ENCODE measurements around the gene ZG16. TPM values are rescaled to one million over a fixed set of nuclear protein-coding genes. Genes with fewer than 3 reads are reported as not detected.
A peak's percentile ranks its signal among the peaks of the same experiment; 100 is the strongest.
"Not testable (repeated sequence)": the region's sequence is repeated elsewhere in the genome, so short reads cannot be mapped to it uniquely, and the experiment has no call there.

The ZG16 gene
- total and polyA plus RNA-seq, 4 donors = 0.19 to 2.8 (median 1.7) TPM

- no peak for DNase-seq (ENCODE audit: low spot score)
- WGBS = 75% methylated on average over 7 of the region's 7 CpGs
- Histone ChIP-seq H3K4me1 (ENCODE audit: control insufficient read depth in 4 of 4, insufficient read depth in 4 of 4, low read length in 3 of 4) (peaks cover 0 to 36% (median 19%) of the 10 kb centered on the region in 4 donors), H3K27ac (ENCODE audit: low read depth in 1 of 2, low read length in 2 of 2) (no peak overlapping the region), H3K27me3 (ENCODE audit: control insufficient read depth in 4 of 4, insufficient read depth in 4 of 4, low read length in 3 of 4) (no peaks in the 10 kb centered on the region), H3K9me3 (ENCODE audit: control insufficient read depth in 4 of 4, low read length in 3 of 4) (no peaks in the 10 kb centered on the region), H3K9ac (ENCODE audit: low read depth in 1 of 2, low read length in 2 of 2) (no peak overlapping the region), H3K36me3 (ENCODE audit: control insufficient read depth in 4 of 4, insufficient read depth in 3 of 4, low read depth in 1 of 4, low read length in 3 of 4) (no peaks in the 10 kb centered on the region), H3K4me3 (ENCODE audit: low read depth in 1 of 3, low read length in 3 of 3) (no peak overlapping the region)
- TF ChIP-seq YY1 (IDR thresholded peaks at IDR 0.05) (no peak), GABPA (IDR thresholded peaks at IDR 0.05 in 1 of 2, conservative IDR thresholded peaks at IDR 0.05 in 1 of 2) (no peak), NR2F2 (IDR thresholded peaks at IDR 0.05) (no peak)
These were observed 7.7 kb upstream of the ZG16 start for GRCh38 chr16:29770250-29770929.

GRCh38 chr16:29772330-29772729 lies 5.7 kb upstream of the ZG16 start:
- H3K27me3 ChIP-seq (ENCODE audit: control insufficient read depth in 4 of 4, insufficient read depth in 4 of 4, low read length in 3 of 4); H3K4me3 ChIP-seq (ENCODE audit: low read depth in 1 of 3, low read length in 3 of 3); H3K27ac ChIP-seq (ENCODE audit: low read depth in 1 of 2, low read length in 2 of 2); H3K9ac ChIP-seq (ENCODE audit: low read depth in 1 of 2, low read length in 2 of 2); DNase-seq (ENCODE audit: low spot score); H3K9me3 ChIP-seq (ENCODE audit: control insufficient read depth in 4 of 4, low read length in 3 of 4); H3K36me3 ChIP-seq (ENCODE audit: control insufficient read depth in 4 of 4, insufficient read depth in 3 of 4, low read depth in 1 of 4, low read length in 3 of 4): not testable (repeated sequence)
- H3K4me1 ChIP-seq (ENCODE audit: control insufficient read depth in 4 of 4, insufficient read depth in 4 of 4, low read length in 3 of 4) = peaks cover 0 to 22% (median 9%) of the 10 kb centered on the region in 4 donors
- TF ChIP-seq YY1 (IDR thresholded peaks at IDR 0.05) = peak; percentile 19
- peak; percentile 77 for TF ChIP-seq ATF3 (IDR thresholded peaks at IDR 0.05)
- TF ChIP-seq RAD21 (IDR thresholded peaks at IDR 0.05) = peak in 1 of 2 donors; percentile 23
- TF ChIP-seq RXRA (IDR thresholded peaks at IDR 0.05) = peak; percentile 27 to 54
- peak in 1 of 2 donors; percentile 48 for TF ChIP-seq HNF4A (conservative IDR thresholded peaks at IDR 0.05)
- 70% methylated on average over 7 of the region's 7 CpGs for WGBS

GRCh38 chr16:29774730-29775129 lies 3.3 kb upstream of the ZG16 start:
- Histone ChIP-seq H3K36me3 (ENCODE audit: control insufficient read depth in 4 of 4, insufficient read depth in 3 of 4, low read depth in 1 of 4, low read length in 3 of 4) (no peaks in the 10 kb centered on the region), H3K27me3 (ENCODE audit: control insufficient read depth in 4 of 4, insufficient read depth in 4 of 4, low read length in 3 of 4) (no peaks in the 10 kb centered on the region), H3K9me3 (ENCODE audit: control insufficient read depth in 4 of 4, low read length in 3 of 4) (no peaks in the 10 kb centered on the region), H3K9ac (ENCODE audit: low read depth in 1 of 2, low read length in 2 of 2) (no peak overlapping the region), H3K4me3 (ENCODE audit: low read depth in 1 of 3, low read length in 3 of 3) (no peak overlapping the region), H3K4me1 (ENCODE audit: control insufficient read depth in 4 of 4, insufficient read depth in 4 of 4, low read length in 3 of 4) (peaks cover 0 to 10% (median 5%) of the 10 kb centered on the region in 4 donors), H3K27ac (ENCODE audit: low read depth in 1 of 2, low read length in 2 of 2) (no peak overlapping the region)
- no peak for TF ChIP-seq ATF3 (IDR thresholded peaks at IDR 0.05)
- no peak for TF ChIP-seq ZBTB33 (IDR thresholded peaks at IDR 0.05)
- TF ChIP-seq RXRA (IDR thresholded peaks at IDR 0.05) = no peak
- TF ChIP-seq GABPA (IDR thresholded peaks at IDR 0.05 in 1 of 2, conservative IDR thresholded peaks at IDR 0.05 in 1 of 2) = no peak
- no peak for TF ChIP-seq FOXA2 (IDR thresholded peaks at IDR 0.05)
- TF ChIP-seq RAD21 (IDR thresholded peaks at IDR 0.05) = no peak
- no peak for TF ChIP-seq EGR1 (IDR thresholded peaks at IDR 0.05; ENCODE audit: low read depth in 2 of 2)
- TF ChIP-seq SP1 (IDR thresholded peaks at IDR 0.05) = no peak
- TF ChIP-seq TAF1 (conservative IDR thresholded peaks at IDR 0.05) = no peak
- no peak for TF ChIP-seq REST (IDR thresholded peaks at IDR 0.05)
- TF ChIP-seq JUND (IDR thresholded peaks at IDR 0.05) = no peak
- no peak for TF ChIP-seq NR2F2 (IDR thresholded peaks at IDR 0.05)
- TF ChIP-seq CTCF (IDR thresholded peaks at IDR 0.05; ENCODE audit: low read depth, low read length, missing input control) = no peak
- no peak for TF ChIP-seq HNF4G (IDR thresholded peaks at IDR 0.05)
- TF ChIP-seq HNF4A (conservative IDR thresholded peaks at IDR 0.05) = no peak
- TF ChIP-seq MAX (IDR thresholded peaks at IDR 0.05) = no peak
- DNase-seq (ENCODE audit: low spot score) = no peak
- 94% methylated on average over 5 of the region's 5 CpGs for WGBS

Measured in liver (tissue), 9 donors.